HG03039 (cell line): ENCODE data around the gene PDX1.
A peak's percentile ranks its signal among the peaks of the same experiment; 100 is the strongest.
"Not testable (repeated sequence)": the region's sequence is repeated elsewhere in the genome, so short reads cannot be mapped to it uniquely, and the experiment has no call there.

Experiments
- ATAC-seq: cut with Tn5 transposase; IDR thresholded peaks from one replicate; pipeline ENCODE4 v1.9.1; 2021; ENCODE audit warnings: mild to moderate bottlenecking, moderate library complexity; ENCODE audit not compliant: unreplicated experiment

The PDX1 gene

DNA sequence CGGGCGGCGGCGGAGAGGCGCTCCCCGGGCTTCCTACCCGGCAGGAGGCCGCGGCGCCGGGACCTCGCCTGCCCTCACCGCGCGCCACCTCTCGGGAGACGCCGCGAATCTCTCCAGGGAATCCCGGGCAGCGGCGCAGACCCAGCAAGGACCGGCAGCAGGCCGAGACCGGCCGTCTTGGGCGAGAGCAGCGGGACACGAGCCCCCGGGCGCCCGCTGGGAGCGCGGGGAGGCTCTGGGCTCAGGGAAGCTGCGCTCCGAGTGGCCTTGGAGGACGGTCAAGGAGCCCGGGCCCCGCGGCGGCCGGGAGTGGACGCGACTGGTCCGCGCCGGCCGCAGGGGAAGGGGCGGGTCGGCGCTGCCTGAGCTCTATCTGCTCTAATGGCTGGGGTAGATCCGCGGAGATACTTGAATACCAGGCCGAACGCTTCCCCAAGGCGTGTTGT lies 34.6 kb downstream of the PDX1 start:
- ATAC-seq: peak; percentile 23

GRCh38 chr13:27955014-27955591 lies 35.3 kb downstream of the PDX1 start:
- no peak for ATAC-seq

DNA sequence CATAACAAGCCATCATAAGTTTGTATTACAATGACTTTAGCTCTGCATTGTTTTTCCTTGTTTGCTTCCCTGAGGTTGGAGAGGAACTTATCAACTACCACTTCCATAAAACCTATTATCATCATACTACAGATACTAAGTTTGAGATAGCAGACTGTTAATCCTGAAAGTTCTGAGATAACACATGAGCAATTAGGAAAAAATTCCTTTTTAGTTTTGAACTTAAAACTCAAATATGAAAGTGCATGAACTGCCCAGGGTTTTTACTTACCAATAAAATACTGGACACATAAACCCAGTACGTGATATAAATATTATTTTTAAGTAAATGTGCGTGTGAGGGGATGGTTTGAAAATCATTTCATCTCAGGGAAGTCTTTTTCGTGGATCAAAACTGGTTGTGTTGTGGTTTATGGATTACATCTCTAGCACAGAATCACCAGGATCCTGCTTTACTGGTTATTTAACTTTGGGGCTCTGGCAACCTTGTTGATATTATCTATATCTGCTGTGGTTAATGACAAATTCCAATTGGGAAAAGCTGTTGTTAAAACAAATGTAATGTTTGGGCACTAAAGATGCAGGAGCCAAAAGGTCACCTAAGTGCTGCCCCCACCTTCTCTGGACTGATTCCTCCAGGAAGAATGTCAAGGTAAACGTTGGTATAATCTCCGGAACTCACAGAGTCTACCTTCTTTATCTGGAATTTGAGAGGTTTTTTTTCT lies 36.9 kb downstream of the PDX1 start:
- no peak for ATAC-seq

DNA sequence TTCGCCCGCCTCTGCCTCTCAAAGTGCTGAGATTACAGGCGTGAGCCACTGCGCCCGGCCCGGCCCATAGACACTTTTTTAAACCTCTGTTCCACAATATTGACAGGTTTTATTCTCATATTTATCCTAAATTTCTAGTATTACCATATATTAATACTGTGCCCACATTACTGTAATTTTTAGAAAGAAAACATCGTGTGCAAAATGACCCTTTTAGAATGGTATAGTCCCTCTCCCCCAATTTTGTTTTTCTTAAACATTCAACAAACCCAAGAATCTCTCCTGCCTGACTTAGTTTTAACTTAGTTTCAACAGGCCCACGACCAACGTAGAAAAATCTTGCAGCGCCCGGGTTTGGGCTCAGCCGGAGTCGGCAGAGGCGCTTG lies 40.2 kb downstream of the PDX1 start:
- ATAC-seq: no peak

GRCh38 chr13:27960362-27961226 lies 40.8 kb downstream of the PDX1 start:
- no peak for ATAC-seq

DNA sequence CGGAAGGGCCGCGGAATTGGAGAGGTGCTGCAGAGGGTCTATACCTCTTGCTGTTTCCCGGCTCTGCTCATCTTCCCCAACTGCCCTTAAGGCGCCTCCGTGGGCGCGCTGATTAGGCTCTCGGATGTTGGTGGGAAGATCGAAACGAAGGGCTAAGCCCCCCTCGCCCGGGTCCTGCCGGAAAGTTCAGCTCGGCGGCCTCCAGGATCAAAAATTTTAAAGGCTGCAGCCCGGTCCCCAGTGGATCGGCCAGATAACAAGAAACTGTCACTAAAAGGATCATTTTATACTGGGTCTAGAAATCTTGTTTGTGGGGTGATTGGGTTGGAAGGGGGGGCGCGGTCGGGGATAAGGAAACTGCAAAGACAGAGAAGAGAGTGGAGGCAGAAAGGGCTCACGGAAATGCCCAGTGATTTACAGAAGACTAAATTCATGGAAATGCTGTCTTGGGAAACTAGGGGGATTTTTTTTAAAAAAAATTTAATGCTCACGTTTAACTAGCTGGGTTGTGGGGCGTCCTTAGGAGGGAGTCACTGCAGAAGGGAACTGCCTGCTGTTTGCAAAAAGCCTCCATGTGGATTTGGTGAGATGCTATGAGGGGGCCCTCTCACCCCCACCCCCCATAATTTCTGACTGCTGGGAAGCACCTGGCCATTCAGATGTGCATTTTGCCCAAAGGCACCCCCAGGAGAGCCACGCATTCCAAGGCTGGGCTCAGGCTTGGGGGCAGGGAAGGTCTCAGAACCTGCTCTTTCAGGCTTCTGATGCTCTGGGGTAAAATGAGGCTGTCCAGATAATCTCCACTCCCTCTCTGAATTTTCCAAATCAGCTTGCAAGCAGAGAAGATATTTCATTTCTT lies 41.7 kb downstream of the PDX1 start:
- ATAC-seq: no peak

DNA sequence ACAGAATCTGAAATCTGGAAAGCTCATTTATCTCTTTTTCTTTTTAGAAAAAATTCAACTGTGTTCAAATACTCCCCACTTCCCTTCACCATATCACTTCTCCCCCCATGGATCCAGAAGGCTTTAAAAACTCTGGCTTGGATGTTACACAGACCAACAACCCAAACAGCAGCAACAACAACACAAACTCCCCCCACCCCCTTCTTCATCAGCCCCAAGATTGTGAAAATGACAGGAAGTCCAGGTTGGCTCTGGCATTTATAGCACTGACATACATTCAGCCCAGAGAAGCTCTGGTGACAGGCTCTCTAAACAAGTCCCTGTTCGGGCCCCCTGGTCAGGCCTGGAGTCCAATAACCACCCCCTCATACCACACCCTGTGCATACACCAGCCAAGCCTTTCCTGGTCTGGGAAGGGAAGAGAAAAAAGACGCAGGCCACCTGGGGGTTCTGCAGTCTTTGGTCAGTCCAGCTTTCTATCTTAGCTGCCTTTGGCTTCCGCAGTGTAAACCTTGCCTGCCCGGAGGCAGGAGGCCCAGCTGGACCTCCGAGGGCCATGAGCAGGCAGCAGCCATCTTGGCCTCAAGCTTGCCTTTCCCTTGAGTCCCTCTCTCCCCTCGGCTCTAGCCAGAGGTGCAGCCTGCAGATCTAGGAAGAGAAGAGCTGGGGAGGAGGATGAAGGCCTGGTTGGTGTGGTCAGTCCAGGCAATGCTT lies 42.5 kb downstream of the PDX1 start:
- ATAC-seq: no peak

GRCh38 chr13:27962982-27963381 lies 43.2 kb downstream of the PDX1 start:
- no peak for ATAC-seq

GRCh38 chr13:27963491-27963890 lies 43.7 kb downstream of the PDX1 start:
- ATAC-seq: no peak

DNA sequence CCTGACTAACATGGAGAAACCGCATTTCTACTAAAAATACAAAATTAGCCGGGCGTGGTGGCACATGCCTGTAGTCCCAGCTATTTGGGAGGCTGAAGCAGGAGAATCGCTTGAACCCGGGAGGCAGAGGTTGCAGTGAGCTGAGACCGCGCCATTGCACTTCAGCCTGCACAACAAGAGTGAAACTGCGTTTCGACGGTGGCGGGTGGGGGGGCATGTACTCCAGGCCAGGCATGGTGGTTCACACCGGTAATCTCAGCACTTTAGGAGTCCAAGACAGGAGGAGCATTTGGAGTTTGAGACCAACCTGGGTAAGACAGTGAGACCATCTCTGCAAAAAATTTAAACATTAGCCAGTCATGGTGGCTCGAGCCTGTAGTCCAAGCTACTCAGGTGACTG lies 44.4 kb downstream of the PDX1 start:
- ATAC-seq: not testable (repeated sequence)

- no peak for ATAC-seq
Observed at GRCh38 chr13:27964741-27965323, 45.0 kb downstream of the PDX1 start.

- no peak for ATAC-seq
Observed at GRCh38 chr13:27965343-27965739, 45.5 kb downstream of the PDX1 start.

GRCh38 chr13:27965740-27966640 lies 46.2 kb downstream of the PDX1 start:
- no peak for ATAC-seq

GRCh38 chr13:27966641-27967202 lies 46.9 kb downstream of the PDX1 start:
- no peak for ATAC-seq

GRCh38 chr13:27967203-27967735 lies 47.5 kb downstream of the PDX1 start:
- ATAC-seq: no peak

GRCh38 chr13:27967736-27968315 lies 48.0 kb downstream of the PDX1 start:
- no peak for ATAC-seq

- ATAC-seq: no peak
Observed at GRCh38 chr13:27968316-27969081, 48.7 kb downstream of the PDX1 start.
